ENCODE measurements around the gene GPSM1. TPM values are rescaled to one million over a fixed set of nuclear protein-coding genes. Genes with fewer than 3 reads are reported as not detected.

The GPSM1 gene
- total RNA-seq, 1 experiment from 2014 or later: 26.4 TPM

DNA sequence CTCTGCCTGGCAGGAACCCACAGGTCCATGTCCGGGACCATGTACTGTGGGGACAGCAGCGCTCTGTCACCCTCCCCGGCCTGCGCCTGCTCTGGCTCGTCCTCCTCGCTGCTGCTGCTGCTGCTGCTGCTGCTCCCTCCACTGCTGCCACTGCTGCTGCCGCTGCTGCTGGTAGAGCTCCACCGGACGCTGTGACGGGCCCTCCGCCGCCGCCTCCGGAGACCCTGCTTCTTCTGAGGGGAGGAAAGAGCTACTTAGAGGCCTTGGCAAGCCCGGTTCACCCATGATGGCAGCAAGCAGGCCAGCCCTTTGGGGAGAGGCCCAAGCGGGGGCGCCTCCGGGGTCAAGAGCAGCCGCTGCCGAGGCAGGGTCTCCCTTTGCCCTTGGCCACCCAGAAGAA lies 56.1 kb downstream of the GPSM1 start:
- intact Hi-C loops (cut with micrococcal nuclease): no loop called here
- ATAC-seq (no peak), DNase-seq (ENCODE audit: low read depth, low spot score) (no peak)
- ChIA-PET POLR2A (no interaction called here), RAD21 (ENCODE audit: low non-redundant PET in 1 of 2, low total read pairs in 2 of 2, uncharacterized antibody in 2 of 2, unreplicated experiment in 2 of 2) (no interaction called here), CTCF (no interaction called here)
- no peak overlapping the region for H3K4me3 ChIP-seq (replicated peaks in 1 of 2; ENCODE audit: low read depth in 1 of 2, low read length in 2 of 2)
- no TSS peak for BruUV-seq (replicated peaks)
- no peaks in the 10 kb centered on the region for H3K4me1 ChIP-seq (ENCODE audit: control insufficient read depth in 1 of 2, insufficient read depth in 2 of 2, low read length in 2 of 2)
- H3K9ac ChIP-seq (ENCODE audit: low read length): no peak overlapping the region
- H3K9me3 ChIP-seq (ENCODE audit: control insufficient read depth in 1 of 2, insufficient read depth in 1 of 2, low read depth in 1 of 2, low read length in 2 of 2): no peaks in the 10 kb centered on the region
- no peak overlapping the region for H2AFZ ChIP-seq (ENCODE audit: low read depth, low read length, poor library complexity, severe bottlenecking)
- H3K9me2 ChIP-seq (ENCODE audit: insufficient read depth): no peaks in the 10 kb centered on the region
- H3K27me3 ChIP-seq (ENCODE audit: insufficient read depth, low read length): no peaks in the 10 kb centered on the region
- no peaks in the 10 kb centered on the region for H3K79me2 ChIP-seq (ENCODE audit: insufficient read depth, low read length)
- no peak overlapping the region for H3K27ac ChIP-seq (ENCODE audit: low read depth, low read length)
- H4K20me1 ChIP-seq (ENCODE audit: insufficient read depth): no peaks in the 10 kb centered on the region
- no peak overlapping the region for H3K4me2 ChIP-seq (ENCODE audit: low read length)
- TF ChIP-seq ATF3 (IDR thresholded peaks at IDR 0.05) (no peak), YY1 (IDR thresholded peaks at IDR 0.05; ENCODE audit: extremely low read depth, insufficient replicate concordance, low read depth, low read length) (no peak), TCF7L2 (IDR thresholded peaks at IDR 0.05; ENCODE audit: borderline replicate concordance, extremely low read depth, insufficient read depth, insufficient read length) (no peak), CBX3 (IDR thresholded peaks at IDR 0.05; ENCODE audit: low read depth) (no peak)
- H3K36me3 ChIP-seq (ENCODE audit: control insufficient read depth in 1 of 2, insufficient read depth in 2 of 2, low read length in 2 of 2): peaks cover 24 to 28% of the 10 kb centered on the region in 2 experiments; a peak in 3 of 4 replicates

DNA sequence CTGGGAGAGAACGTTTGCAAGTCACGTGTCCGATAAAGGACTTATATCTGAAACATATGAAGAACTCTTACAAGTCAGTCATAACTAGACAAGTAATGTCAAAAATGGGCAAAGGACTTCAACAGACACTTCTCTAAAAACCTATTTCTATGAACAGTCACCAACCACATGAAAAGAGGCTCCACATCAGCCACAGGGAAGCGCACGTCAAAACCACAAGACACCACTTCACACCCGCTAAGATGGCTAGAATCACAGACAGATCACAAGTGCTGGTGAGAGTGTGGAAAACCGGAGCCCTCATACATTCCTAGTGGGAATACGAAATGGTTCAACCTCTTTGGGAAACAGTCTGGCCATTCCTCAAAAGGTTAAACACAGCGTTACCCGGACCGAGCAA lies 57.7 kb downstream of the GPSM1 start:
- H3K9ac ChIP-seq (ENCODE audit: low read length): no peak overlapping the region
- no peak for TF ChIP-seq CBX3 (IDR thresholded peaks at IDR 0.05; ENCODE audit: low read depth)
- no peak for TF ChIP-seq EZH2phosphoT487 (IDR thresholded peaks at IDR 0.05; ENCODE audit: borderline replicate concordance)
- no peak for TF ChIP-seq EGR1 (IDR thresholded peaks at IDR 0.05; ENCODE audit: low read depth)
- TF ChIP-seq RAD21 (IDR thresholded peaks at IDR 0.05; ENCODE audit: low read depth): no peak
- TF ChIP-seq ZNF274 (IDR thresholded peaks at IDR 0.05; ENCODE audit: low read depth, low read length): no peak
- no peak for TF ChIP-seq SIN3A (IDR thresholded peaks at IDR 0.05; ENCODE audit: low read depth)
- TF ChIP-seq POLR2AphosphoS5 (IDR thresholded peaks at IDR 0.05; ENCODE audit: low read depth, low read length): no peak
- TF ChIP-seq YY1 (IDR thresholded peaks at IDR 0.05; ENCODE audit: extremely low read depth, insufficient replicate concordance, low read depth, low read length): no peak
- H3K79me2 ChIP-seq (ENCODE audit: insufficient read depth, low read length): no peaks in the 10 kb centered on the region; the same call in 1 of the 2 replicates
- ChIA-PET POLR2A (no interaction called here), RAD21 (ENCODE audit: low non-redundant PET in 1 of 2, low total read pairs in 2 of 2, uncharacterized antibody in 2 of 2, unreplicated experiment in 2 of 2) (interaction anchor here in 1 of 2 experiments (0.6 kb wide), 1 partner anchor 686 kb away, joined by 3 read pairs; no protein-coding TSS in a partner anchor), CTCF (no interaction called here)
- no peaks in the 10 kb centered on the region for H3K9me3 ChIP-seq (ENCODE audit: control insufficient read depth in 1 of 2, insufficient read depth in 1 of 2, low read depth in 1 of 2, low read length in 2 of 2)
- intact Hi-C loops (cut with micrococcal nuclease): no loop called here
- ATAC-seq (no peak), DNase-seq (ENCODE audit: low read depth, low spot score) (no peak)
- H3K4me1 ChIP-seq (ENCODE audit: control insufficient read depth in 1 of 2, insufficient read depth in 2 of 2, low read length in 2 of 2): no peaks in the 10 kb centered on the region
- peaks cover 31 to 38% of the 10 kb centered on the region in 2 experiments; a peak in 3 of 4 replicates for H3K36me3 ChIP-seq (ENCODE audit: control insufficient read depth in 1 of 2, insufficient read depth in 2 of 2, low read length in 2 of 2)
- no peaks in the 10 kb centered on the region for H3K9me2 ChIP-seq (ENCODE audit: insufficient read depth)
- no peak overlapping the region for H3K4me3 ChIP-seq (replicated peaks in 1 of 2; ENCODE audit: low read depth in 1 of 2, low read length in 2 of 2)
- no peaks in the 10 kb centered on the region for H3K27me3 ChIP-seq (ENCODE audit: insufficient read depth, low read length)
- no peak overlapping the region for H3K27ac ChIP-seq (ENCODE audit: low read depth, low read length)
- BruUV-seq (replicated peaks): no TSS peak
- no peak overlapping the region for H2AFZ ChIP-seq (ENCODE audit: low read depth, low read length, poor library complexity, severe bottlenecking)
- H3K4me2 ChIP-seq (ENCODE audit: low read length): no peak overlapping the region
- no peaks in the 10 kb centered on the region for H4K20me1 ChIP-seq (ENCODE audit: insufficient read depth)

All from HCT116 (cell line).